ENCODE data around the gene ZNF536. TPM values are rescaled to one million over a fixed set of nuclear protein-coding genes. Genes with fewer than 3 reads are reported as not detected.

Gene ZNF536
- total RNA-seq, 1 experiment from 2014 or later: not detected

DNA sequence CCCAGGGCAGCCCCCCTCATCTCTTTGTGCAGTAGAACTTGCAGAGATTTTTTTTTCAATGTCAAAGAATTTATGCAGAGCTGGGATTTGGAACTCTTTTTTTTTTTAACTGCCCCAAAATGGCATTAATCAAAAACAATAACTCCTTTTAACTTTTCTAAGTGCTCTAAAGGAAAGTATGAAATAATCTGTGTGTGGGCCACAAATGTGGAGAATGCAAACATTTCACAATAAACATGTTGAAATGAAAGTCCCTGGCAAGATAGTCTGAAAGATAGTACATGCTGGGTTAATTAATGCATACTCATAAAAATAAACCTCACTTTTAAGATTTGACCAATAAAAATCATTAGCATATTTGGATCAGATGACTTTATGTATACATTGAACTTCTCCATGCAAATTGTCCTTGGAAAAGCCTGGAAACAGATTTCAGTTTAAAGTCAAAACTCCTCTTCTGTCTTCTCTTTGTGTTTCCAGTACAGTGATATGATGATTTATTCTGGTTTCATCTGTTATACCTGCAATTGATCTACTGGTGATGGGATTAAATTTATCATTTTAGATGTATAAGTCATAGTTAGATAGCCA is 30.5 kb upstream of the ZNF536 start:
- no peaks in the 10 kb centered on the region for H3K36me3 Mint-ChIP-seq (ENCODE audit: insufficient read depth, unreplicated experiment)
- H3K4me3 Mint-ChIP-seq (ENCODE audit: unreplicated experiment): no peak overlapping the region
- Histone ChIP-seq H3K4me3 (ENCODE audit: low read depth, low read length) (no peak overlapping the region), H3K27me3 (replicated peaks; ENCODE audit: control insufficient read depth, insufficient read depth, low read length) (no peaks in the 10 kb centered on the region), H3K36me3 (ENCODE audit: control insufficient read depth, insufficient read depth, low read length) (no peaks in the 10 kb centered on the region), H3K9me3 (no peaks in the 10 kb centered on the region), H3K4me1 (no peaks in the 10 kb centered on the region)
- no peak for DNase-seq
- no peak overlapping the region for H3K27ac Mint-ChIP-seq (ENCODE audit: unreplicated experiment)
- no peaks in the 10 kb centered on the region for H3K4me1 Mint-ChIP-seq (ENCODE audit: low read depth, unreplicated experiment)
- intact Hi-C loops (cut with micrococcal nuclease; ENCODE audit: unreplicated experiment): no loop called here
- no TSS peak for BruUV-seq (replicated peaks)
- H3K27me3 Mint-ChIP-seq (ENCODE audit: insufficient read depth, unreplicated experiment): no peaks in the 10 kb centered on the region
- POLR2A ChIA-PET: no interaction called here
- CTCF ChIA-PET: no interaction called here
- TF ChIP-seq, protein P1, sequence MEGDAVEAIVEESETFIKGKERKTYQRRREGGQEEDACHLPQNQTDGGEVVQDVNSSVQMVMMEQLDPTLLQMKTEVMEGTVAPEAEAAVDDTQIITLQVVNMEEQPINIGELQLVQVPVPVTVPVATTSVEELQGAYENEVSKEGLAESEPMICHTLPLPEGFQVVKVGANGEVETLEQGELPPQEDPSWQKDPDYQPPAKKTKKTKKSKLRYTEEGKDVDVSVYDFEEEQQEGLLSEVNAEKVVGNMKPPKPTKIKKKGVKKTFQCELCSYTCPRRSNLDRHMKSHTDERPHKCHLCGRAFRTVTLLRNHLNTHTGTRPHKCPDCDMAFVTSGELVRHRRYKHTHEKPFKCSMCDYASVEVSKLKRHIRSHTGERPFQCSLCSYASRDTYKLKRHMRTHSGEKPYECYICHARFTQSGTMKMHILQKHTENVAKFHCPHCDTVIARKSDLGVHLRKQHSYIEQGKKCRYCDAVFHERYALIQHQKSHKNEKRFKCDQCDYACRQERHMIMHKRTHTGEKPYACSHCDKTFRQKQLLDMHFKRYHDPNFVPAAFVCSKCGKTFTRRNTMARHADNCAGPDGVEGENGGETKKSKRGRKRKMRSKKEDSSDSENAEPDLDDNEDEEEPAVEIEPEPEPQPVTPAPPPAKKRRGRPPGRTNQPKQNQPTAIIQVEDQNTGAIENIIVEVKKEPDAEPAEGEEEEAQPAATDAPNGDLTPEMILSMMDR (IDR thresholded peaks at IDR 0.05; ENCODE audit: insufficient read depth in 1 of 2, low read depth in 1 of 2, low read length in 1 of 2, severe bottlenecking in 1 of 2, unreplicated experiment in 1 of 2): no peak
- no peaks in the 10 kb centered on the region for H3K9me3 Mint-ChIP-seq (ENCODE audit: unreplicated experiment)

DNA sequence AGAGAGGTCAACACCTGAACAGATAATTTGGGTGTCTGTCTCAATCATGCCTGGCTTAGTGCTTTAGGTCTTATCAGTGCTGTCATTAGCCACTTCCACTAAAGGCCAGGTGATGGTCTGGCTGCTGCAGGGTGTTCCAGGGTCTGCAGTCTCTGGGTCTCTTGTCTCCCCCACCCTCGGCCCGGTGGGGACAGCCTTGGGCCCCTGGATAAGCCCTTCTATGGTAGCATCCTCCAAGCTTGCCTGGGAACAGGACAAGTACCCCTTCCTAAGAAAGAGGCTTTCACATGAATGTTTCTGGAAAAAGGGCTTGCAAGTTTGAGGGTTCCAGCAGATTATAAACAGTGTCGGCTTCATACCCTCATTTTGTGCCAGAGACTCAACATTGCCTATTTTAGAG is 29.3 kb upstream of the ZNF536 start:
- H3K9me3 Mint-ChIP-seq (ENCODE audit: unreplicated experiment): no peaks in the 10 kb centered on the region
- no peak overlapping the region for H3K27ac Mint-ChIP-seq (ENCODE audit: unreplicated experiment)
- intact Hi-C loops (cut with micrococcal nuclease; ENCODE audit: unreplicated experiment): no loop called here
- no TSS peak for BruUV-seq (replicated peaks)
- no peaks in the 10 kb centered on the region for H3K27me3 Mint-ChIP-seq (ENCODE audit: insufficient read depth, unreplicated experiment)
- Histone ChIP-seq H3K4me3 (ENCODE audit: low read depth, low read length) (no peak overlapping the region), H3K9me3 (no peaks in the 10 kb centered on the region), H3K4me1 (no peaks in the 10 kb centered on the region), H3K27me3 (replicated peaks; ENCODE audit: control insufficient read depth, insufficient read depth, low read length) (no peaks in the 10 kb centered on the region), H3K36me3 (ENCODE audit: control insufficient read depth, insufficient read depth, low read length) (no peaks in the 10 kb centered on the region)
- POLR2A ChIA-PET: no interaction called here
- CTCF ChIA-PET: no interaction called here
- H3K36me3 Mint-ChIP-seq (ENCODE audit: insufficient read depth, unreplicated experiment): no peaks in the 10 kb centered on the region
- no peak for DNase-seq
- TF ChIP-seq, protein P1 (IDR thresholded peaks at IDR 0.05; ENCODE audit: insufficient read depth in 1 of 2, low read depth in 1 of 2, low read length in 1 of 2, severe bottlenecking in 1 of 2, unreplicated experiment in 1 of 2): no peak
- no peak overlapping the region for H3K4me3 Mint-ChIP-seq (ENCODE audit: unreplicated experiment)
- H3K4me1 Mint-ChIP-seq (ENCODE audit: low read depth, unreplicated experiment): no peaks in the 10 kb centered on the region

- H3K4me1 Mint-ChIP-seq (ENCODE audit: low read depth, unreplicated experiment): no peaks in the 10 kb centered on the region
- H3K4me3 ChIP-seq (ENCODE audit: low read depth, low read length): no peak overlapping the region
- ChIA-PET CTCF (interaction anchor here (0.7 kb wide), 1 partner anchor 26 kb away, joined by 4 read pairs; no protein-coding TSS in a partner anchor), POLR2A (no interaction called here)
- no peak overlapping the region for H3K4me3 Mint-ChIP-seq (ENCODE audit: unreplicated experiment)
- H3K36me3 ChIP-seq (ENCODE audit: control insufficient read depth, insufficient read depth, low read length): no peaks in the 10 kb centered on the region
- no peak for DNase-seq
- no peaks in the 10 kb centered on the region for H3K9me3 ChIP-seq
- no peaks in the 10 kb centered on the region for H3K4me1 ChIP-seq
- H3K27ac Mint-ChIP-seq (ENCODE audit: unreplicated experiment): no peak overlapping the region
- no peaks in the 10 kb centered on the region for H3K36me3 Mint-ChIP-seq (ENCODE audit: insufficient read depth, unreplicated experiment)
- BruUV-seq (replicated peaks): no TSS peak
- intact Hi-C loops (cut with micrococcal nuclease; ENCODE audit: unreplicated experiment): no loop called here
- TF ChIP-seq, protein P1 (IDR thresholded peaks at IDR 0.05; ENCODE audit: insufficient read depth in 1 of 2, low read depth in 1 of 2, low read length in 1 of 2, severe bottlenecking in 1 of 2, unreplicated experiment in 1 of 2): no peak
- H3K27me3 Mint-ChIP-seq (ENCODE audit: insufficient read depth, unreplicated experiment): no peaks in the 10 kb centered on the region
- no peaks in the 10 kb centered on the region for H3K27me3 ChIP-seq (replicated peaks; ENCODE audit: control insufficient read depth, insufficient read depth, low read length)
- no peaks in the 10 kb centered on the region for H3K9me3 Mint-ChIP-seq (ENCODE audit: unreplicated experiment)
Observed at GRCh38 chr19:30344446-30345425, 27.4 kb upstream of the ZNF536 start.
